AG04449 (cell line): ENCODE data around the gene GTPBP6.
"Not testable (repeated sequence)": the region's sequence is repeated elsewhere in the genome, so short reads cannot be mapped to it uniquely, and the experiment has no call there.

ENCODE experiments used
- CTCF ChIA-PET: fragments of 350-600 bp; formaldehyde crosslinking; extraction: SDS; loops from one replicate; lab custom pipeline; 2021; ENCODE audit warnings: antibody characterized with exemption; lab: Yijun Ruan, JAX
- POLR2A ChIA-PET: fragments of 400-600, 350-600 bp; formaldehyde crosslinking; extraction: SDS; loops from one replicate; lab custom pipeline; 2020; ENCODE audit warnings: antibody characterized with exemption, inconsistent platforms; lab: Yijun Ruan, JAX
- DNase-seq: peaks from one replicate; pipeline ENCODE4 v3.0.0-alpha.2; 2010; ENCODE audit warnings: low read depth, low spot score
- H3K4me3 ChIP-seq: 2 replicates; pipeline ENCODE4 v1.5.1; 2011; ENCODE audit warnings: low read depth, mild to moderate bottlenecking, control low read depth, low read length
- CTCF ChIP-seq: IDR thresholded peaks from one replicate; pipeline ENCODE4 v1.5.1; 2011; ENCODE audit warnings: mild to moderate bottlenecking, moderate library complexity, low read length, control low read depth, inconsistent platforms; ENCODE audit not compliant: insufficient read depth; ENCODE audit errors: missing control alignments

GTPBP6 gene

GRCh38 chrX:258291-259040, 60.1 kb downstream of the GTPBP6 start:
- no peak for TF ChIP-seq CTCF
- H3K4me3 ChIP-seq, result no peak overlapping the region
- ChIA-PET CTCF (no interaction called here), POLR2A (no interaction called here)
- no peak for DNase-seq

GRCh38 chrX:257681-258289, 60.8 kb downstream of the GTPBP6 start:
- no peak overlapping the region for H3K4me3 ChIP-seq
- DNase-seq, result no peak
- no peak for TF ChIP-seq CTCF
- ChIA-PET POLR2A (no interaction called here), CTCF (no interaction called here)

GRCh38 chrX:257054-257453, 61.5 kb downstream of the GTPBP6 start:
- CTCF ChIA-PET, POLR2A ChIA-PET, DNase-seq, H3K4me3 ChIP-seq: not testable (repeated sequence)

GRCh38 chrX:255923-256331, 62.7 kb downstream of the GTPBP6 start:
- no peak for TF ChIP-seq CTCF
- ChIA-PET POLR2A (no interaction called here), CTCF (no interaction called here)
- no peak for DNase-seq
- no peak overlapping the region for H3K4me3 ChIP-seq
